Sigmoid colon (tissue), 7 donors: ENCODE measurements around the gene USP49. TPM values are rescaled to one million over a fixed set of nuclear protein-coding genes. Genes with fewer than 3 reads are reported as not detected.

Source experiments
- DNase-seq: peaks from one replicate; pipeline ENCODE4 v3.0.0-alpha.2; 2019
- H3K27ac ChIP-seq, 4 donors: fragments of 200-600 bp; sonication (generic); one replicate each; pipeline ENCODE4 v1.5.1; 2016 to 2019; ENCODE audit warnings: mild to moderate bottlenecking in 1 of 4
- H3K27me3 ChIP-seq, 3 donors: fragments of 200-600 bp; sonication (generic); one replicate each; pipeline ENCODE4 v1.5.1; 2019; ENCODE audit warnings: mild to moderate bottlenecking in 1 of 3
- H3K36me3 ChIP-seq, 4 donors: fragments of 200-600 bp; sonication (generic); one replicate each; pipeline ENCODE4 v1.5.1; 2016 to 2019
- H3K4me1 ChIP-seq, 4 donors: fragments of 200-600 bp; sonication (generic); one replicate each; pipeline ENCODE4 v1.5.1; 2017 to 2019
- H3K4me3 ChIP-seq, 4 donors: fragments of 200-600 bp; sonication (generic); one replicate each; pipeline ENCODE4 v1.5.1; 2017 to 2019; ENCODE audit warnings: mild to moderate bottlenecking in 2 of 4, moderate library complexity in 1 of 4
- H3K9me3 ChIP-seq, 4 donors: fragments of 200-600 bp in 3 of 4; sonication (generic) in 3 of 4; one replicate each; pipeline versions ENCODE4 v1.5.1 to v1.6.1; 2013 to 2019
- EP300 ChIP-seq, 4 donors: sonication (generic); formaldehyde crosslinking; IDR thresholded peaks; one replicate each; pipeline ENCODE4 v1.6.1; 2017; ENCODE audit warnings: antibody characterized with exemption in 4 of 4
- POLR2A ChIP-seq, 2 donors: fragments of 450-650 bp; IDR thresholded peaks; one replicate each; pipeline ENCODE4 v1.6.1; 2016; ENCODE audit warnings: antibody characterized with exemption in 2 of 2, mild to moderate bottlenecking in 2 of 2, moderate library complexity in 2 of 2
- POLR2AphosphoS5 ChIP-seq, 4 donors: sonication (generic); formaldehyde crosslinking; IDR thresholded peaks; one replicate each; pipeline ENCODE4 v1.6.1; 2017; ENCODE audit warnings: antibody characterized with exemption in 4 of 4
- WGBS, 2 donors: extraction: QIAGEN DNeasy Blood & Tissue Kit; methylation state at CpG; one replicate each; pipeline ENCODE4 v1.1.7; 2013; 5-methylcytosine and 5-hydroxymethylcytosine counted together
- intact Hi-C: fragments of 100-400 bp; cut with DNase I; formaldehyde crosslinking; loops from one replicate; pipeline ENCODE4 v1.15.1; 2023
- polyA plus RNA-seq, 3 donors: library from polyadenylated mRNA; stranded (reverse); fragments of 200-250 nt; gene quantifications; one replicate each; pipeline ENCODE4 v1.2.3, GENCODE V29; 2013
- total RNA-seq, 4 donors: library from RNA; depleted of rRNA; stranded (reverse); fragments of >200 nt; gene quantifications; one replicate each; pipeline ENCODE4 v1.1.0, GENCODE V29; 2016
- TF ChIP-seq, protein P1 (sequence below), 4 experiments: fragments of 450-650 bp in 3 of 4; fragments of 200-600 bp in 1 of 4; IDR thresholded peaks; one replicate each; pipeline ENCODE4 v1.5.1; 2016 to 2019; ENCODE audit warnings: antibody characterized with exemption in 4 of 4, mild to moderate bottlenecking in 3 of 4, moderate library complexity in 2 of 4
- donor health status: healthy with polysubstance abuse.
- donor health status: Bipolar disorder and iron deficiency.
- donor health status: healthy.

USP49 gene
- total and polyA plus RNA-seq, 7 donors = 0.23 to 10.0 (median 2.1) TPM

DNA sequence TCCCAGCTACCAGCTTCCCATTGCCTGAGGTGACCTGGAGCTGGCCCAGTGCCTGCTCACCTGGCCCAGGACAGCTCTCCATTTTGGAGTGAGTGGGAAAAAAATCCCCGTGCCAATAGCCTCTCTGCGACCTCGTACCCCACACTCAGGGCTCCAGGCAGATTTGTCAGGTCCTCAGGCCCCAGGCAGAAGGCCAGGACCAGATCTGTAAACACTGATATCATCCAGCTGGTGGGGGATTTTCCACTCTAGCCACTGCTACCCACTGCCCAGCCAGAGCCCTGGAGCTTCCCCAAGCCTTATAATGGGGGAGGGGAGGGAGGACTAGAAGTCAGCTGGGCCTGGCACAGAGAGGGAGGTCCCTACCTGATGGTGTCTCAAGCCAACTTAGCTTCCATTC lies 146.6 kb downstream of the USP49 start:
- no peaks in the 10 kb centered on the region for H3K27me3 ChIP-seq
- intact Hi-C loops = no loop called here
- WGBS, 2 donors = 79 to 83% methylated on average over 3 of the region's 3 CpGs
- DNase-seq = no peak
- no peaks in the 10 kb centered on the region for H3K36me3 ChIP-seq
- no peak overlapping the region for H3K4me3 ChIP-seq
- TF ChIP-seq POLR2AphosphoS5 (IDR thresholded peaks at IDR 0.05) (no peak), POLR2A (IDR thresholded peaks at IDR 0.05) (no peak), EP300 (IDR thresholded peaks at IDR 0.05) (no peak)
- TF ChIP-seq, protein P1, sequence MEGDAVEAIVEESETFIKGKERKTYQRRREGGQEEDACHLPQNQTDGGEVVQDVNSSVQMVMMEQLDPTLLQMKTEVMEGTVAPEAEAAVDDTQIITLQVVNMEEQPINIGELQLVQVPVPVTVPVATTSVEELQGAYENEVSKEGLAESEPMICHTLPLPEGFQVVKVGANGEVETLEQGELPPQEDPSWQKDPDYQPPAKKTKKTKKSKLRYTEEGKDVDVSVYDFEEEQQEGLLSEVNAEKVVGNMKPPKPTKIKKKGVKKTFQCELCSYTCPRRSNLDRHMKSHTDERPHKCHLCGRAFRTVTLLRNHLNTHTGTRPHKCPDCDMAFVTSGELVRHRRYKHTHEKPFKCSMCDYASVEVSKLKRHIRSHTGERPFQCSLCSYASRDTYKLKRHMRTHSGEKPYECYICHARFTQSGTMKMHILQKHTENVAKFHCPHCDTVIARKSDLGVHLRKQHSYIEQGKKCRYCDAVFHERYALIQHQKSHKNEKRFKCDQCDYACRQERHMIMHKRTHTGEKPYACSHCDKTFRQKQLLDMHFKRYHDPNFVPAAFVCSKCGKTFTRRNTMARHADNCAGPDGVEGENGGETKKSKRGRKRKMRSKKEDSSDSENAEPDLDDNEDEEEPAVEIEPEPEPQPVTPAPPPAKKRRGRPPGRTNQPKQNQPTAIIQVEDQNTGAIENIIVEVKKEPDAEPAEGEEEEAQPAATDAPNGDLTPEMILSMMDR (IDR thresholded peaks at IDR 0.05) = no peak
- no peaks in the 10 kb centered on the region for H3K9me3 ChIP-seq
- H3K4me1 ChIP-seq = no peaks in the 10 kb centered on the region
- H3K27ac ChIP-seq = no peak overlapping the region

DNA sequence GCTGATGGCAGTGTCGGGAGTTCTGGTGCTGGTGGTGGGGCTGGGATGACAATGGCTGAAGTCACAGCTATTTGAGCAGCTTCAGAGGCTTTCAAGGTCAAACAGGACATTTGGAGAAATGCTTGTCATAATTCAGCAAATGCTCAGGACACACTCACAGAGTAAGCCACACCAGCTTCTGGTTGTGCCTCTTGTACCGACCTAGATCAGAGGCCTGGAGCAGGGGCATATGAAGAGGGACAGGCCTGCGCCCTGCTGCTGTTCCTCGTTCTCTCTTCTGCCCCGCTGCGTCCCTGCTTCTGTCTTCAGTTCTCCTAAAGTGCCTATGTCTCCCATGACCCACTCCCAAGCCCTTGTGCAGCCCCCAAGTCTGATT lies 147.1 kb downstream of the USP49 start:
- intact Hi-C loops = no loop called here
- TF ChIP-seq, protein P1 (IDR thresholded peaks at IDR 0.05) = no peak
- no peak for TF ChIP-seq EP300 (IDR thresholded peaks at IDR 0.05)
- TF ChIP-seq POLR2AphosphoS5 (IDR thresholded peaks at IDR 0.05) = no peak
- TF ChIP-seq POLR2A (IDR thresholded peaks at IDR 0.05) = no peak
- no peak overlapping the region for H3K27ac ChIP-seq
- DNase-seq = no peak
- WGBS, 2 donors = 95 to 97% methylated on average over 6 of the region's 6 CpGs
- H3K4me1 ChIP-seq = no peaks in the 10 kb centered on the region
- no peaks in the 10 kb centered on the region for H3K36me3 ChIP-seq
- H3K27me3 ChIP-seq = no peaks in the 10 kb centered on the region
- H3K9me3 ChIP-seq = no peaks in the 10 kb centered on the region
- H3K4me3 ChIP-seq = no peak overlapping the region

DNA sequence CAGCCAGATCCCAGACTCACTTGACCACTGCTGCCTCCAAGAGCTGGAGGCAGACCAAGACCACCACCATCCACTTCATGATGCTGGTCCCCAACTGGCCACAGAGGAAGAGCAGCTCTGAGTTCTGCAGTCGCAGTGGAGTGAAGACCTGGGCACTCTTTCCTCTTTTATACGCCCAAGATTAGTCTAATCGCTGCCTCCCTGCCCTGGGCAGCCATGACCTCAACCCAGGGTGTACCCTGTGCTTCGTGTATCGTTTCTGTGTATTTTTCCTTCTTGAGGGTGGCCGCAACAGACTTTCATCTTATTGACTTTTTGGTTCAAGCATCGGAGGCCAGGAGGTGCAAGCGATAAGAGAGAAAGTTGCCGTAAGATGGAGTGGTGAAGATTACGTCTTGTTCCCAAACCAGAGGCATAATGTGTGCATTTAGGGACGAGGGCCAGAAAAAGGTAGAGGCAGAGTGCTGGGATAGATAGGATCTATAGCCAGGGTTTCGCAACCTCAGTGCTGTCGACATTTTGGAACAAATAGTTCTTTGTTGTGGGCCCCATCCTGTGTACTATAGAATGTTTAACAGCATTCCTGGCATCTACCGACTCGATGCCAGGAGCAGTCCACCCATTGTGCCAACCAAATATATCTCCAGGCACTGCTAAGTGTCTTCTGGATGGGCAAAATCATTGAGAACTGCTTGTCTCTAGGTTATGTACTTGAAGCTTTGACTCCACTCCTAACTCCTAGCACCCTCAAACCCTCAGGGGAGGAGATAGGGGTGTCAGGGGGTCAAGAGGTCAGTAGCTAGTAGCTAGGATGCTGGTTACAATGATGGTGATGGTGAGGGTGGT lies 147.7 kb downstream of the USP49 start, which contains the start of gene PGC:
PGC (minus strand) TSS at position 142 of the 846 bp plus-strand sequence; CDS start at position 79, 63 bp downstream.
- Histone ChIP-seq H3K36me3 (no peaks in the 10 kb centered on the region), H3K4me1 (no peaks in the 10 kb centered on the region), H3K27me3 (no peaks in the 10 kb centered on the region), H3K27ac (no peak within 1 kb of the TSS), H3K4me3 (no peak within 1 kb of the TSS), H3K9me3 (no peaks in the 10 kb centered on the region)
- TF ChIP-seq POLR2AphosphoS5 (IDR thresholded peaks at IDR 0.05) = no peak
- TF ChIP-seq POLR2A (IDR thresholded peaks at IDR 0.05) = no peak
- no peak for TF ChIP-seq EP300 (IDR thresholded peaks at IDR 0.05)
- TF ChIP-seq, protein P1 (IDR thresholded peaks at IDR 0.05) = no peak
- intact Hi-C loops = no loop called here
- 80 to 89% methylated on average over 15 of the region's 15 CpGs for WGBS, 2 donors
- no peak for DNase-seq

DNA sequence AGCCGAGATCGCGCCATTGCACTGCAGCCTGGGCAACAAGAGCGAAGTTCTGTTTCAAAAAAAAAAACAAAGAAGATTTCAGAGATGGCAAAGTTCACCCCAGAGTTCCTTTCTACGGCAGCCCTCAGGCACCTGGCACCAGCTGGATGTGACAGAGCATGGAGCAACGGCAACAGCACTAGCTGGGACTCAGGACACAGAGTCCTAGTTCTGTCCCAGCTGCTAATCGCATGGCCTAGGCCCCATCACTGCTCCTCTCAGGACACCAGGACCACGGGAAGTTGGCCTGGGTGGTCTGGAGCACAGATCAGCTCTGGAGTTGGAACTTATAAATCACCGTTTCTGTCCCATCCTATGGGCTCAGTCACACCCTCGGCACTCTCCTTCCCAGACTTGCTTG lies 149.1 kb downstream of the USP49 start:
- no peak overlapping the region for H3K27ac ChIP-seq
- H3K4me3 ChIP-seq = no peak overlapping the region
- no peaks in the 10 kb centered on the region for H3K36me3 ChIP-seq
- intact Hi-C loops = no loop called here
- no peak for DNase-seq
- no peaks in the 10 kb centered on the region for H3K4me1 ChIP-seq
- no peaks in the 10 kb centered on the region for H3K9me3 ChIP-seq
- TF ChIP-seq EP300 (IDR thresholded peaks at IDR 0.05) (no peak), POLR2A (IDR thresholded peaks at IDR 0.05) (no peak), POLR2AphosphoS5 (IDR thresholded peaks at IDR 0.05) (no peak)
- TF ChIP-seq, protein P1 (IDR thresholded peaks at IDR 0.05) = no peak
- WGBS, 2 donors = 92 to 93% methylated on average over 10 of the region's 10 CpGs
- H3K27me3 ChIP-seq = no peaks in the 10 kb centered on the region
